ENCODE data around the gene CDK12.

DNA sequence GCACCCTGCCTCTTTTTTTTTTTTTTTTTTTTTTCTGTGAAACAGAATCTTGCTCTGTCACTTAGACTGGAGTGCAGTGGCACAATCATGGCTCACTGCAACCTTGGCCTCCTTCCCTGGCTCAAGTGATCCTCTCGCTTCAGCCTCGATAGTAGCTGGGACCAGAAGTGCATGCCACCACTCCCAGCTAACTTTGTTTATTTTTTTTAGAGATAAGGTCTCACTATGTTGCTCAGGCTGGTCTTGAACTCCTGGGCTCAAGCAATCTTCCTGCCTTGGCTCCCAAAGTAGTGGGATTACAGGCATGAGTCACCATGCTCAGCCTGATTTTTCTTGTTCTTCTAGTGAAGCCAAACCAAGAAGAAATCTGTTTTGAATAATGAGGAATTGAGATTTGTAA, 25.0 kb downstream of the CDK12 start:
- TF ChIP-seq, protein P1, sequence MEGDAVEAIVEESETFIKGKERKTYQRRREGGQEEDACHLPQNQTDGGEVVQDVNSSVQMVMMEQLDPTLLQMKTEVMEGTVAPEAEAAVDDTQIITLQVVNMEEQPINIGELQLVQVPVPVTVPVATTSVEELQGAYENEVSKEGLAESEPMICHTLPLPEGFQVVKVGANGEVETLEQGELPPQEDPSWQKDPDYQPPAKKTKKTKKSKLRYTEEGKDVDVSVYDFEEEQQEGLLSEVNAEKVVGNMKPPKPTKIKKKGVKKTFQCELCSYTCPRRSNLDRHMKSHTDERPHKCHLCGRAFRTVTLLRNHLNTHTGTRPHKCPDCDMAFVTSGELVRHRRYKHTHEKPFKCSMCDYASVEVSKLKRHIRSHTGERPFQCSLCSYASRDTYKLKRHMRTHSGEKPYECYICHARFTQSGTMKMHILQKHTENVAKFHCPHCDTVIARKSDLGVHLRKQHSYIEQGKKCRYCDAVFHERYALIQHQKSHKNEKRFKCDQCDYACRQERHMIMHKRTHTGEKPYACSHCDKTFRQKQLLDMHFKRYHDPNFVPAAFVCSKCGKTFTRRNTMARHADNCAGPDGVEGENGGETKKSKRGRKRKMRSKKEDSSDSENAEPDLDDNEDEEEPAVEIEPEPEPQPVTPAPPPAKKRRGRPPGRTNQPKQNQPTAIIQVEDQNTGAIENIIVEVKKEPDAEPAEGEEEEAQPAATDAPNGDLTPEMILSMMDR (IDR thresholded peaks at IDR 0.05) = no peak
- TF ChIP-seq POLR2A (IDR thresholded peaks at IDR 0.05) = no peak
